Measurements from ENCODE around the gene HSD17B12.

GRCh38 chr11:43688394-43688793, 7.9 kb downstream of the HSD17B12 start:
- no peak for TF ChIP-seq CTCF (conservative IDR thresholded peaks at IDR 0.05; ENCODE audit: low read depth, low read length)
- no peak for TF ChIP-seq EZH2 (IDR thresholded peaks at IDR 0.05; ENCODE audit: borderline replicate concordance, low read depth, low read length, poor library complexity, severe bottlenecking)
